ENCODE measurements around the gene OR2G2.

The OR2G2 gene, protein sequence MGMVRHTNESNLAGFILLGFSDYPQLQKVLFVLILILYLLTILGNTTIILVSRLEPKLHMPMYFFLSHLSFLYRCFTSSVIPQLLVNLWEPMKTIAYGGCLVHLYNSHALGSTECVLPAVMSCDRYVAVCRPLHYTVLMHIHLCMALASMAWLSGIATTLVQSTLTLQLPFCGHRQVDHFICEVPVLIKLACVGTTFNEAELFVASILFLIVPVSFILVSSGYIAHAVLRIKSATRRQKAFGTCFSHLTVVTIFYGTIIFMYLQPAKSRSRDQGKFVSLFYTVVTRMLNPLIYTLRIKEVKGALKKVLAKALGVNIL

DNA sequence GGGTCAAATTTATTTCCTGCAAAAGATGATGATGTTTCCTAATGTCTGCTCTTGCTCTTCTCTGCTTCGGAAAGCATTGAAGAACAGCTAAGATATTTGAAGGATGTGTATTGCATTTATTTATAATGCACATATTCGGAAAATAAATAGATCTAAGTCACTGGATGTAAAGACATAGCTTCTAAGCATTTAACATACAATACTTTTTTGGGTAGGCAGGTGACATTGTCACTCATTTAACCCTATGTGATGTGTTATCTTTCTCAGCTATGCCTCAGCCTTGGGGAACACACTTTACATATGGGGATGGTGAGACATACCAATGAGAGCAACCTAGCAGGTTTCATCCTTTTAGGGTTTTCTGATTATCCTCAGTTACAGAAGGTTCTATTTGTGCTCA is at the start of gene OR2G2:
OR2G2 (plus strand) TSS at position 301 of the 400 bp plus-strand sequence; CDS start at position 301, 0 bp downstream.
- no peak for DNase-seq

GRCh38 chr1:247538561-247538960 is 49.6 kb upstream of the OR2G2 start:
- DNase-seq = no peak

- no peak for DNase-seq
These were observed 48.9 kb upstream of the OR2G2 start for GRCh38 chr1:247539215-247539614.

- DNase-seq = no peak
These were observed 47.6 kb upstream of the OR2G2 start for GRCh38 chr1:247540581-247540980.

DNA sequence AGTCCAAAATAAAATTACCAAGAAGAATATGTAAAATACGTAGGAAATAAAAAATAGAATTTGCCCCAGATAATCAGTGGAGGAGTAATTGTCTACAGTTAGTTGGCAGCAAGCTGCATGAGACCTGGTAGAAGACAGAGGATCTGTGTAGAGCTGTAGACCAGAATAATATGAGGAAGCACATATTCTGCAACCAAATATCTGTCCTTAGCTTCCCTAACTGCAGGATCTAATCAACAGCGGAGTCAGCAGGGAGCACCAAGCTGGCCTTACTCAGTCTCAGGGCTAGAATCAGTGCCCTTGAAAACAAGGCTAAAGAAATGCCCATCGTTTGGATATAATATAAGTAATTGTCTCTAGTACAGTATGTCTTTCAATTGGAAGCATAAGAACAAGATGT is 45.3 kb upstream of the OR2G2 start:
- no peak for DNase-seq

- DNase-seq = no peak
These were observed 40.1 kb upstream of the OR2G2 start for GRCh38 chr1:247548092-247548491.

DNA sequence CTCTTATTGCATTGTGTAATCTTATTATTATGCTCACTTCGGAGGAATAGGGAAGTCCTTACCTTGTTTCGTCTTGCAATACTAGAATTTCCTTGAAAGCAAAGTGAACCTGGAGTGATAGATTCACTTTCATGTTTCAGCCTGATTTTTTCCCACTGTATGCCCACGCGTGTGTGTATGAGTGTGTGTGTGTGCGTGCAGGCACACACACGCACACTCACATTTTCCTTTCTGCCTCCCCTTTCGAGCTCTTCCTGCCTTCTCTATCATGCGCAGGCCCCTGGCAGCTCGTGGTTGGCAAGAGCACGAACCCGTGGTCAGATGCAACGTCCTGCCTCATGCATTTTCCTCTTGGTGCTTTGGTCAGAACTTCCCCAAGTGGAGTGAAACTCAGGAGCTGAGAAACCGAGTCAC is 39.4 kb upstream of the OR2G2 start, which contains the start of gene GCSAML:
GCSAML (plus strand) TSS at position 366 of the 414 bp plus-strand sequence. CDS start 58 bp downstream, outside the sequence.
- no peak for DNase-seq

GRCh38 chr1:247551721-247552120 is 36.4 kb upstream of the OR2G2 start:
- DNase-seq = no peak

- DNase-seq = no peak
These were observed 35.9 kb upstream of the OR2G2 start for GRCh38 chr1:247552231-247552630.

GRCh38 chr1:247557926-247558674 is 30.1 kb upstream of the OR2G2 start:
- DNase-seq = no peak

- no peak for DNase-seq
These were observed 26.4 kb upstream of the OR2G2 start for GRCh38 chr1:247561711-247562110.

DNA sequence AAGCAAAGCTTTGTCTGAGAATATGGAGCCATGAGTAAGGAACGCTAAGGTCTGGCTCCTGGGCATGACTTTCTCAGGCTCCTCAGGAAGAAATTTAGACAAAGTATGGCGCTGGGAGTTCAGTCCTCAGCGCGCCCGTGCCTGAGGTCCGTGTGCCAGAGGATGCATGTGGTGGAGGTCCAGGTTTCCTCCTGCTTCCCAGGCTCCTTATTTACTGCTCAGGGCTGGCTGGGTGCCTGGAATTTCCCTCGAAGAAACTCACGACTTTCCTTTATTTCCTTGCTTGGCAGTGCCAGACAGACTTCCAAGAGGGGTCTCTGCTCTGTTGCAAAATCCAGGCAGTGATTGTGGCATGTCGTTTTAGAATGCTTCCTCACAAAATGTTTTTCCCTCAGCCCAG is 26.0 kb upstream of the OR2G2 start:
- DNase-seq = no peak

DNA sequence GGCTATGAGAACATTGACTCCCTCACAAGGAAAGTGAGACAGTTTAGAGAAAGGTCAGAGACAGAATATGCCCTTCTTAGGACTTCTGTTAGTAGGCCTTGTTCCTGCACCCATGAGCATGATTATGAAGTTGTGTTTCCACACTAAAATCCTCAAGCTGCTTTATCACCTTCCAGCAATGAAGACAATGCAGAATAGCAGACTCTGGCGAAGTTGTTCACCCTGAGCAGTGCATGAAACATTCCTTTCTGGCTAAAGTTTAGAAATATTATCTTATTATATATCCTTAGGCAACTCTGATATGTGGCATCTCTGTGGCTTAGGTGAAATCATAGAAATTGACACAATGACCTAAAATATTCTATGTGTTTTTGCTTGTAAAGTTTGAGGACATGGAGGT is 13.9 kb upstream of the OR2G2 start:
- DNase-seq = no peak

GRCh38 chr1:247574664-247575063 is 13.5 kb upstream of the OR2G2 start:
- no peak for DNase-seq

DNA sequence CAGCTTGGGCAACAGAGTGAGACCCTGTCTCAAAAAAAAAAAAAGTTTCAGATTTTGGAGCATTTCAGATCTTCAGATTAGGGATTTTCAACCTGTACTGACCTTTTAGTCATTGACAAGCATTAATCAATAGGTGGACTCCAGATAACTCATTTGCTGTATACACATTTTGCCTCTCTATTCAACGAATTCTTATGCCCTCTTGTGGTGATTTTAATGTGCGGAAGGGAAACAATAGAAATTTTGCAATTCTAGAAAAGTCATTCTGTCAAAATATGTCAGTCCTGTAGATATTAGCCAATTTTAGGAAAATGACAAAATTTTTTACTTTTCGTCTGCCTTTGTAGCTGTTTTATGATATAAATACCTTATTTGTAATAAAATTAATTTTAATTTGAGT is 11.6 kb upstream of the OR2G2 start:
- no peak for DNase-seq

- DNase-seq = no peak
These were observed 9.2 kb upstream of the OR2G2 start for GRCh38 chr1:247578946-247579460.

DNA sequence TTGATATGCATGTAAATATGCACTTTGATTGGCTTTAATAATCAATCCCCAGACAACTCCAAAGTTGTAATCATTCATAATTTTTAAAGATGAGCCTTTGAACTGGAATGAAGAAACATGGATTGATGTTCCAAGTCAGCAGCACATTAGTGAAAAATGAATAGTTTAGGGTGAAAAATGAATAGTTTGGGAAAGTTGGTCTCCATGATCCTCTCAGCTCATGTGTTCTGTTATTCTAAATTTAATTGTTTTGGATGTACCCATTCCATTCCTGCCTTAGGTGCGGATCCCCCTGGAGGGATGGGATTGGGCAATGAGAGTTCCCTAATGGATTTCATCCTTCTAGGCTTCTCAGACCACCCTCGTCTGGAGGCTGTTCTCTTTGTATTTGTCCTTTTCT is 17.1 kb downstream of the OR2G2 start, which contains the start of gene OR2G3:
OR2G3 (plus strand) TSS at position 301 of the 400 bp plus-strand sequence; CDS start at position 301, 0 bp downstream.
- no peak for DNase-seq

DNA sequence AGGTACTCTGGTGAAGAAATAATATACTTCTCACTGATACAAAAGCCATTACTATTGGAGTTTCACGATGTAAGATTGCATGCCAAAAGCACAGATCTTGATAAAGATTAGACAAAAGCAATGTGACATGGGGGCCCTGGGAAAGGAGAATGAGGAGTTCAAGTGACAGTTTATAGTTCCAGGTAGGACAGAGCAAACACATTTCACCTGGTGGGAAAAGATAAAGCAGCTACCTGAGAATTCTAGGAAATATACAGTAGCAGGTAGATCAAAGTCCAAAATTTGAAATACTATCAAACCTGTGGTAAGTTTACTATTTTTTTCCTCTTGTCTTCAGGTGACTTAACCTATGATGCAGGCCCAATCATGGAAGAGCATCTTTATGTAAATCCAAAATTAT is 25.2 kb downstream of the OR2G2 start:
- DNase-seq = no peak

DNA sequence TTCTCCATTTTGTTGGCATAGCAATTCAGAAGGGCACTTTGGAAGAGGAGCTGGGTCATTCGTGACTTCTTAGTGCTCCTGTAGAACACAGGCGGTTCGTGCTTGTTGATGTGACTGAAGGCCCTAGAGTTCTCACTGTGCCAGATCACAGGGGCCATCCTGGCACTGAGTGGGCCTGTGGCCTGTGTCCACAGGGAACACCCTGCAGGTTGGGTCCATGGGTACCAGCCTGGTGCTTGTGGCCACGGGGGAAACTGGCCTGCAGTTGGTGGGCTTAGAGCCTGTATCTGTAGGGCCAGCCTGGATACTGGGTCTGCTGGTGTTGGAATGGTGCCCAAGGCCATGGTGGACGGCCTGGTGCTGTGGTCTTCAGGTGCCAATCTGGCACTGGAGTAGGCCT is 26.5 kb downstream of the OR2G2 start:
- DNase-seq = no peak

- no peak for DNase-seq
These were observed 39.8 kb downstream of the OR2G2 start for GRCh38 chr1:247627951-247628350.

DNA sequence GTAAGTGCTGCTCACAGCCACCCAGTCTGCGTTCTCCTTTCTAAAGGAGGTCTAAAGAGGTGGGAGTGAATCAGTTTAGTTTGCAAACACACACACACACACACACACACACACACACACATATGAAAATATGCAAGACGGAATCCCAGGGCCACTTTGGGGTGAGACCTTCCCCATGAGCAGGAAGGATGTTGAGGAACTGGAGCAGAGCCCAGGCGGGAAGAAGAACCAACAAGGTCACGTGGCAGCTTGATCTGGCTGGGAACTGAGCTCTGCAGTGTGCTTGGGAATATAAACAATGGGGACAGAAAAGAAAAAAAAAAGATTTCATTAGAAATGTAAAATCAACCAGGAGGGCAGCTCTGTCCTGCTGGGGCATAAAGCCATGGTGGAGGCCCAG is 49.9 kb downstream of the OR2G2 start:
- DNase-seq = no peak

GRCh38 chr1:247638781-247639180 is 50.6 kb downstream of the OR2G2 start:
- no peak for DNase-seq
